Endothelial cell (in vitro differentiated cells): Measurements from ENCODE around the gene ASCL1. TPM values are rescaled to one million over a fixed set of nuclear protein-coding genes. Genes with fewer than 3 reads are reported as not detected.
A peak's percentile ranks its signal among the peaks of the same experiment; 100 is the strongest.

ENCODE experiments used
- DNase-seq: peaks from one replicate; pipeline ENCODE4 v3.0.0; 2021; ENCODE audit warnings: low spot score
- H3K27ac Mint-ChIP-seq: one replicate; pipeline ENCODE4 v1.8.0; 2021; ENCODE audit warnings: mixed read lengths, inconsistent platforms; ENCODE audit not compliant: unreplicated experiment
- H3K27me3 Mint-ChIP-seq: one replicate; pipeline ENCODE4 v1.8.0; 2021; ENCODE audit warnings: mild to moderate bottlenecking, moderate library complexity, mixed read lengths, inconsistent platforms; ENCODE audit not compliant: unreplicated experiment
- H3K36me3 Mint-ChIP-seq: one replicate; pipeline ENCODE4 v1.8.0; 2021; ENCODE audit warnings: mild to moderate bottlenecking, low read depth, mixed read lengths, inconsistent platforms; ENCODE audit not compliant: unreplicated experiment
- H3K4me1 Mint-ChIP-seq: one replicate; pipeline ENCODE4 v1.8.0; 2021; ENCODE audit warnings: mild to moderate bottlenecking, mixed read lengths, inconsistent platforms; ENCODE audit not compliant: unreplicated experiment
- H3K4me3 Mint-ChIP-seq: one replicate; pipeline ENCODE4 v1.8.0; 2021; ENCODE audit warnings: mild to moderate bottlenecking, mixed read lengths, inconsistent platforms; ENCODE audit not compliant: unreplicated experiment
- H3K9me3 Mint-ChIP-seq: one replicate; pipeline ENCODE4 v1.8.0; 2021; ENCODE audit warnings: mixed read lengths, inconsistent platforms; ENCODE audit not compliant: unreplicated experiment
- CTCF ChIP-seq: fragments of 200-600 bp; sonication (generic); IDR thresholded peaks from one replicate; pipeline ENCODE4 v1.5.0; 2021; ENCODE audit warnings: antibody characterized with exemption; ENCODE audit not compliant: unreplicated experiment
- total RNA-seq: library from RNA; stranded (reverse); fragmentation: NEBNext Ultra II Directional; extraction: Animal tissue kit (Norgen Biotek cat#: 25700); gene quantifications from one replicate; pipeline ENCODE4 v1.2.1, GENCODE V29; 2021; ENCODE audit not compliant: unreplicated experiment

The ASCL1 gene
- total RNA-seq, 1 donor from 2014 or later = not detected

GRCh38 chr12:102964872-102965271 lies 7.4 kb downstream of the ASCL1 start:
- Mint-ChIP-seq H3K9me3 (peaks cover 14% of the 10 kb centered on the region), H3K4me3 (peak overlapping the region; percentile 45), H3K27me3 (peaks cover 32% of the 10 kb centered on the region), H3K4me1 (peaks cover 14% of the 10 kb centered on the region), H3K36me3 (peaks cover 12% of the 10 kb centered on the region), H3K27ac (no peak overlapping the region)
- peak; percentile 32 for DNase-seq
- no peak for TF ChIP-seq CTCF

- TF ChIP-seq CTCF = no peak
- DNase-seq = no peak
- Mint-ChIP-seq H3K9me3 (peaks cover 14% of the 10 kb centered on the region), H3K36me3 (peaks cover 12% of the 10 kb centered on the region), H3K27ac (peak overlapping the region; percentile 0), H3K27me3 (peaks cover 32% of the 10 kb centered on the region), H3K4me3 (peak overlapping the region; percentile 31), H3K4me1 (peaks cover 14% of the 10 kb centered on the region)
These were observed 8.0 kb downstream of the ASCL1 start for GRCh38 chr12:102965281-102966155.

GRCh38 chr12:102966200-102966863 lies 8.9 kb downstream of the ASCL1 start:
- H3K27ac Mint-ChIP-seq = no peak overlapping the region
- peaks cover 14% of the 10 kb centered on the region for H3K9me3 Mint-ChIP-seq
- H3K27me3 Mint-ChIP-seq = peaks cover 30% of the 10 kb centered on the region
- H3K4me3 Mint-ChIP-seq = no peak overlapping the region
- peaks cover 14% of the 10 kb centered on the region for H3K4me1 Mint-ChIP-seq
- no peak for TF ChIP-seq CTCF
- H3K36me3 Mint-ChIP-seq = peaks cover 12% of the 10 kb centered on the region
- no peak for DNase-seq

- Mint-ChIP-seq H3K36me3 (no peaks in the 10 kb centered on the region), H3K9me3 (no peaks in the 10 kb centered on the region), H3K4me3 (no peak overlapping the region), H3K27ac (no peak overlapping the region), H3K27me3 (peaks cover 2% of the 10 kb centered on the region), H3K4me1 (peaks cover under 1% of the 10 kb centered on the region)
- no peak for TF ChIP-seq CTCF
- DNase-seq = no peak
These were observed 13.3 kb downstream of the ASCL1 start for GRCh38 chr12:102970780-102971179.

- no peaks in the 10 kb centered on the region for H3K36me3 Mint-ChIP-seq
- DNase-seq = no peak
- no peak overlapping the region for H3K4me3 Mint-ChIP-seq
- H3K4me1 Mint-ChIP-seq = no peaks in the 10 kb centered on the region
- no peak overlapping the region for H3K27ac Mint-ChIP-seq
- H3K27me3 Mint-ChIP-seq = peaks cover 2% of the 10 kb centered on the region
- TF ChIP-seq CTCF = no peak
- no peaks in the 10 kb centered on the region for H3K9me3 Mint-ChIP-seq
These were observed 13.8 kb downstream of the ASCL1 start for GRCh38 chr12:102971227-102971626.
